Measurements from ENCODE around the gene RASSF6.
"Not testable (repeated sequence)": the region's sequence is repeated elsewhere in the genome, so short reads cannot be mapped to it uniquely, and the experiment has no call there.

RASSF6 gene

DNA sequence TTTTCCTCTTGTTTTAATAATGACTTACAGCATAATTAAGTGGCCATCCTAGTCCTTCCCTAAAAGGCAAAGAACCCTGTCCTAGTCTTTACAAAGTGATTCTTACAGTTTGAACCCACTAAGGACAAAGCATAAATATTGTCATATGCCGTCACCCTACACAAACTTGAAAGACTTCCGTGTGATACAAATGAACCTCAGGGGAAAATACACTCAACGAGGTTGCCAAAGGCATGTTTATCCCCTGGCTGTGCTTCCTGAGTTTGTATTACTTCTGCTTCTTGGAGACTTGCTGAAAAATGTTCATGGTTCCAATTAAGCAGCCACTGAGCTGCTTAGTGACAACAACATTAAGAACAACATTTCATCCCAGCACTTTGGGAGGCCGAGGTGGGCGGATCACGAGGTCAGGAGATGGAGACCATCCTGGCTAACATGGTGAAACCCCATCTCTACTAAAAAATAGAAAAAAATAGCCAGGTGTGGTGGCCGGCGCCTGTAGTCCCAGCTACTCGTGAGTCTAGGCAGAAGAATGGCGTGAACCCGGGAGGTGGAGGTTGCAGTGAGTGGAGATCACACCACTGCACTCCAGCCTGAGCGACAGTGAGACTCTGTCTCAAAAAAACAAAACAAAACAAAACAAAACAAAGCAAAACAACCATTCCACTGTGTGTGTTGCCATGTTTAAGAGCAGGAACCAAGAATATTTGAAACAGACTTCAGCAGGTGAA, 16.2 kb downstream of the RASSF6 start:
- no peak overlapping the region for H3K4me3 ChIP-seq (ENCODE audit: low read depth, low read length)
- TF ChIP-seq, protein P1, sequence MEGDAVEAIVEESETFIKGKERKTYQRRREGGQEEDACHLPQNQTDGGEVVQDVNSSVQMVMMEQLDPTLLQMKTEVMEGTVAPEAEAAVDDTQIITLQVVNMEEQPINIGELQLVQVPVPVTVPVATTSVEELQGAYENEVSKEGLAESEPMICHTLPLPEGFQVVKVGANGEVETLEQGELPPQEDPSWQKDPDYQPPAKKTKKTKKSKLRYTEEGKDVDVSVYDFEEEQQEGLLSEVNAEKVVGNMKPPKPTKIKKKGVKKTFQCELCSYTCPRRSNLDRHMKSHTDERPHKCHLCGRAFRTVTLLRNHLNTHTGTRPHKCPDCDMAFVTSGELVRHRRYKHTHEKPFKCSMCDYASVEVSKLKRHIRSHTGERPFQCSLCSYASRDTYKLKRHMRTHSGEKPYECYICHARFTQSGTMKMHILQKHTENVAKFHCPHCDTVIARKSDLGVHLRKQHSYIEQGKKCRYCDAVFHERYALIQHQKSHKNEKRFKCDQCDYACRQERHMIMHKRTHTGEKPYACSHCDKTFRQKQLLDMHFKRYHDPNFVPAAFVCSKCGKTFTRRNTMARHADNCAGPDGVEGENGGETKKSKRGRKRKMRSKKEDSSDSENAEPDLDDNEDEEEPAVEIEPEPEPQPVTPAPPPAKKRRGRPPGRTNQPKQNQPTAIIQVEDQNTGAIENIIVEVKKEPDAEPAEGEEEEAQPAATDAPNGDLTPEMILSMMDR (IDR thresholded peaks at IDR 0.05; ENCODE audit: insufficient read depth, low read depth, low read length, missing control alignments): no peak
- no peak for DNase-seq (ENCODE audit: low read depth)

DNA sequence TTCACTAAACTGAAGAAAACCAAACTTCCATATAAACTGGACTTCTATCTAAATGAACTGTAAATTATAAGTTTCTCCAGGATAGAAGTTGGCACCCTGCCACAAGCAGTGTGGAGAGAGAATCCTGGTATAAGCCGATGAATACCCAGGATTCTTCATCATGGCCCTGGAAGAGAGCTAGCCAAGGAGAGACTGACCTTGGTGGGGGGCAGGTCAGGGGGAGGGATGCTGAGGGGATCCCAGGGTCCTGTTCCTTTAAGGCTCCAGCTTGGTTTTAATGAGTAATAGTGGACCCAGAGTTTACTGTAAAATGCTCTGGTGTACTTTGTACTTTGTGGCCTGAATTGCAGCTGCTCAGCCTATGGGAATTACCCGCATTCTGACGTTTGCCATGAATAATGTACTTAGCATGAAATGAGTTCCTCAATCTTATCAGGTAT, 16.9 kb downstream of the RASSF6 start:
- TF ChIP-seq, protein P1 (IDR thresholded peaks at IDR 0.05; ENCODE audit: insufficient read depth, low read depth, low read length, missing control alignments): no peak
- DNase-seq (ENCODE audit: low read depth): no peak
- no peak overlapping the region for H3K4me3 ChIP-seq (ENCODE audit: low read depth, low read length)

DNA sequence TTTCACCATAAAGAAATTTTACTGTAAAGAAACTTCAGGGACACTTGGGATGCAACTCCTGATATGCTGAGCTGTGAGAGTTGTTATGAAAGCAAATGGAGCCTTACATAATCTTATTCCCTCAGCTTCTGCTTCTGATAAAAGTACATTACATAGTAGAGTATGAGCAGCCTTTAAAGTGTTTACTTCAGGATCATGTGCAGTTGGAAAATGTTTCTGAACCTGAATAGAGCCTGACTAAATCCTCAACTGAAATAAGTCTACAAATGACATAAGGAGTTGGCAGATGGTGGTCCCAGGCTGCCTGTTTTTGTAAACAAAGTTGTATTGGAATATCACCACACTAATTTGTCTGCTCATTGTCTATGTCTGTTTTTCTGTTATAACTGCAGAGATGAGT, 19.3 kb downstream of the RASSF6 start:
- DNase-seq (ENCODE audit: low read depth): no peak
- TF ChIP-seq, protein P1 (IDR thresholded peaks at IDR 0.05; ENCODE audit: insufficient read depth, low read depth, low read length, missing control alignments): no peak
- no peak overlapping the region for H3K4me3 ChIP-seq (ENCODE audit: low read depth, low read length)

DNA sequence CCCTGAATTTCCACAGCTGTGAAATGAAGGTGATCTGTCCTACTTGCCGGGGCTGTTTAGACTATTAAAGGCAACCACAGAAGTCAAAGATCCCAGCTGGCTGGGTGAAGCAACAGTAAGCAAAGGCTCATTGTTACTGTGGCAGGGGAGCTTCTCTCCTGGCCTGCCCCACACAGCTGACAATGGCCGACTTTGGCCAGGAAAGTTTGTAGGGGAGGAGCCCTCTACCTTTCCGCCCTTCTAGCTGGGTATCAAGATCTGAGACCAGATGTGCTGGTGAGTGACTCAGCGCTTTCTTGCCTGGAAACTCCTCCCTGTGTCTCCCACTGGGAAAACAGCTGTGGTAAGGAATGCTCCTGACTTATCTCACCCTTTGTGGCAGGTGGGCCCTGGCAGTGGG, 21.1 kb downstream of the RASSF6 start:
- TF ChIP-seq, protein P1 (IDR thresholded peaks at IDR 0.05; ENCODE audit: insufficient read depth, low read depth, low read length, missing control alignments): no peak
- no peak for DNase-seq (ENCODE audit: low read depth)
- H3K4me3 ChIP-seq (ENCODE audit: low read depth, low read length): no peak overlapping the region

DNA sequence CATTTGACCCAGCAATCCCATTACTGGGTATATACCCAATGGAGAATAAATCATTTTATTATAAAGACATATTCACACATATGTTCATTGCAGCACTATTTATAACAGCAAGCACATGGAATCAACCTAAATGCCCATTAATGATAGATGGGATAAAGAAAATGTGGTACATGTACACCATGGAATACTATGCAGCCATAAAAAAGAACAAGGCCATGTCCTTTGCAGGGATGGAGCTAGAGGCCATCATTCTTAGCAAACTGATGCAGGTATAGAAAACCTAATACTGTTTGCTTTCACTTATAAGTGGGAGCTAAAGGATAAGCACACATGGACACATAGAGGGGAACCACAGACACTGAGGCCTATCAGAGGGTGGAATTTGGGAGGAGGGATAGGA, 22.6 kb downstream of the RASSF6 start:
- H3K4me3 ChIP-seq (ENCODE audit: low read depth, low read length): no peak overlapping the region
- TF ChIP-seq, protein P1 (IDR thresholded peaks at IDR 0.05; ENCODE audit: insufficient read depth, low read depth, low read length, missing control alignments): no peak
- no peak for DNase-seq (ENCODE audit: low read depth)

DNA sequence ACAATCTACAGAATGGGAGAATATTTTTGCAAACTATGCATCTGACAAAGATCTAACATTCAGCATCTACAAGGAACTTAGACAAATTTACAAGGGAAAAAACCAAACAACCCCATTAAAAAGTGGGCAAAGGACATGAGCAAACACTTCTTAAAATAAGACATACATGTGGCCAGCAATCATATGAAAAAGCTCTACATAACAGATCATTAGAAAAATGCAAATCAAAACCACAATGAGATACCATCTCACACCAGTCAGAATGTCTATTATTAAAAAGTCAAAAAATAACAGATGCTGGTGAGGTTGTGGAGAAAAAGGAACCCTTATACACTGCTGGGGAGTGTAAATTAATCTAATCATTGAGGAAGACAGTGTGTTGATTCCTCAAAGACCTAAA, 23.1 kb downstream of the RASSF6 start:
- DNase-seq (ENCODE audit: low read depth): not testable (repeated sequence)

DNA sequence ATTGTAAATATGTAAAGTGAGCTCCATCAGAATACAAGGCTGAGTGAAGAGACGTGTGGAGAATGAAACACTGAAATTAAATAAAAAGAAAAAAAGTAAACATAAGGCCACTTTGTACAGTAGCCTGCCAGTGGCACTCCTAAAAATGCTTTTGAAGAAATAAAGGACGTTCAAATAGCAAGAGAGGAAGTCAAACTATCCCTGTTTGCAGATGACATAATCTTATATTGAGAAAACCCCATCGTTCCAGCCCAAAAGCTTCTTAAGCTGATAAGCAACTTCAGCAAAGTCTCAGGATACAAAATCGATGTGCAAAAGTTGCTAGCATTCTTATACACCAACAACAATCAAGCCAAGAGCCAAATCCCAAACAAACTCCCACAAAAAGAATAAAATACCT, 24.2 kb downstream of the RASSF6 start:
- no peak for DNase-seq (ENCODE audit: low read depth)
- TF ChIP-seq, protein P1 (IDR thresholded peaks at IDR 0.05; ENCODE audit: insufficient read depth, low read depth, low read length, missing control alignments): no peak
- H3K4me3 ChIP-seq (ENCODE audit: low read depth, low read length): no peak overlapping the region

More for the DNA sequence above, 23.1 kb downstream of the RASSF6 start:
- not testable (repeated sequence) for H3K4me3 ChIP-seq (ENCODE audit: low read depth, low read length)

All from GM12865 (cell line).